ENCODE measurements around the gene PPP4R4. TPM values are rescaled to one million over a fixed set of nuclear protein-coding genes. Genes with fewer than 3 reads are reported as not detected.

Gene PPP4R4, protein sequence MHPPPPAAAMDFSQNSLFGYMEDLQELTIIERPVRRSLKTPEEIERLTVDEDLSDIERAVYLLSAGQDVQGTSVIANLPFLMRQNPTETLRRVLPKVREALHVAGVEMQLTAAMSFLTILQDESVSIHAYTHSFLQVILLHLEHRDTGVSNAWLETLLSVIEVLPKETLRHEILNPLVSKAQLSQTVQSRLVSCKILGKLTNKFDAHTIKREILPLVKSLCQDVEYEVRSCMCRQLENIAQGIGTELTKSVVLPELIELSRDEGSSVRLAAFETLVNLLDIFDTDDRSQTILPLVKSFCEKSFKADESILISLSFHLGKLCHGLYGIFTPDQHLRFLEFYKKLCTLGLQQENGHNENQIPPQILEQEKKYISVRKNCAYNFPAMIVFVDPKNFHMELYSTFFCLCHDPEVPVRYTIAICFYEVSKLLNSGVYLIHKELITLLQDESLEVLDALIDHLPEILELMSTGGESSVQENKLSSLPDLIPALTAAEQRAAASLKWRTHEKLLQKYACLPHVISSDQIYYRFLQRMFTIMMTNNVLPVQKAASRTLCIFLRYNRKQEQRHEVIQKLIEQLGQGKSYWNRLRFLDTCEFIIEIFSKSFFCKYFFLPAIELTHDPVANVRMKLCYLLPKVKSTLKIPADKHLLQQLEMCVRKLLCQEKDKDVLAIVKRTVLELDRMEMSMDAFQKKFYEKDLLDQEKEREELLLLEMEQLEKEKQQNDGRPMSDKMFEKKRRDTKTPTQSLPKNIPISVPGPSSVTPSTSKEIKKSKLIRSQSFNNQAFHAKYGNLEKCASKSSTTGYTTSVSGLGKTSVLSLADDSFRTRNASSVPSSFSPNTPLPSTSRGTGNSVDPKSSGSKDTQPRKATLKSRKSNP
- total RNA-seq = 10.0 TPM

GRCh38 chr14:94173885-94174603 is at the start of gene PPP4R4:
TSS of gene PPP4R4 (plus strand) at chr14:94174322. CDS start at chr14:94174466, 144 bp downstream.

GRCh38 chr14:94129111-94129757 is 44.9 kb upstream of the PPP4R4 start, which contains the start of gene IFI27L2:
TSS of gene IFI27L2 (minus strand) at chr14:94129604. CDS start at chr14:94129564, 40 bp downstream.

DNA sequence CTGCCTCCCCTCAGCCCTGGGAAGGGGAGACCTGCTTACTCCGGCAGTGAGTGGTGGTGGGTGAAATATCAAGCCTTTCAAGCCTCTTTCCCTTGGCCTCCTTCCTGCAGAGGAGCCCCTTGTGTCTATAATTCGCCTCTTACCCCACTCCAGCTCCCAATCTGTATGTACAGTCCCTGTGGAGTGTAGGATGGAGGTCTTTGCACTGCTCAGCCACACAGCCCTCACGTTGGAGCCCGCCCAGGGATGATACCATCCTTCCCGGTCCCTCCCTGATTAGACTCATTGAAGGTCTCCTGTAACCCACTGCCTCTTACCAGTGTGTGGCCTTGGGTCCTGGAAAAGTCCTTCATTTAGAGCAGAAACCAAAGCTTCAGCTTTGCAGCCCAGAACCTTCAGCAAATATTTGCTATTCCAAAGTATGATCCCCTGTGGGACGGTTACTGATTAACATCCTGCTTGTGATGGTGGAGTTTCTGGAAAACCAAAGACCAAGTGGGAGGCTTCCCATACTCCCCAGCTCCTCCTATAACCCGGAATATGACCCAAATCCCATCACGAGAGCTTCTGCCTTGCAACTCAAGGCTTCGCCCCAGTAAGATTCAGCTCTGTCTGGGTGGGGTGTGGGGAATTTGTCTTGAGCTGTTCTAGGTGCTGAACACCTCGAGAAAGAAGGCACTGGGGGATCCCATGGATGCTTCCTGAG is 118.9 kb downstream of the PPP4R4 start, which contains the start of gene SERPINA10:
Gene SERPINA10, minus strand, starts transcription at position 397 of the 706 bp plus-strand sequence. CDS start 2,675 bp downstream, outside the sequence.

DNA sequence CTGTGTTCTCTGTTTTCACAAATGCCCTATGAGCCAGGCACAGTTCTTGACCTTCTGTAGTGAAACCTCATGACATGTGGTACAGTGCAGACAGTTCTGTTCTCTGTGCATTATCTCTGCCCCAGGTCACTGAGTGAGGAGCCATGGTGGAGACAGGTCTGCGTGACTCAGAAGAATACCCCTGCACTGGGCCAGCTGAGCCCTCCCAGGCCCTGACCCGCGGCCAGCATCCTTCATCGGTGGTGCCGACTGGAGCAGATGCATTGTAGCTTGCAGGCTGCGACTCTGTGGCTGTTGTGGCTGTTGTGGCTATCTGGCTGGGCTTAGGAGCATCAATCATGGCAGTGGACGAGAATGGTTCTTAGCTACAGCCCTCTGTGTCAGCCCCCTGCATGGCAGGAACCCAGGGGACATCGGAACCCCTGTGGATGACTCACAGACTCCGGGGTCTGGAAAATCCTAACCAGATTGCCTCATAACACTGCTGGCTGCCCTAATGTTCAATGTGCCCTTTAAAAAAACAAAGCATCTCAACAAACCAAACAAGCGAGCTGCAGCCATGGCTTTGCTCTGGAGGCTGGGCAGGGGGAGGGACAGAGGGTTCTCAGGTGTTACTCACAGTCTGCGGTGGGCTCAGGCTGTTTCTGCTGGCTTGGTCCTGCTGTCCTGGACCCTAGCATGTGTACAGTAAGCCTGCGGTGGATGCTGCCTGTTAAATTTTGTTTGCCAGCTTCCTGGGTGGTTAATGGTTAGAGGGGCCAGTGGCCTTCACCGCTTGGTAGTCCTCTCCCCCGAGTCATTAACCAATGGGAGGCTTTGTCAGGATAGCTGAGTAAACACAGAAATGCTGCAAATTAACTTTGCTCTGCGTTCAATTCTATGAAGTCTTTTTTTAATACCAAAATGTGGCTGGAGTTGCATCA is 148.8 kb downstream of the PPP4R4 start, which contains the start of gene SERPINA6:
Gene SERPINA6, minus strand, starts transcription at position 689 of the 923 bp plus-strand sequence. CDS start 8,688 bp downstream, outside the sequence.

Other genes starting within 250 kb of the PPP4R4 start
- gene FAM181A, start 247.0 kb upstream of the PPP4R4 start, total RNA-seq = not detected
- gene ASB2, start 197.8 kb upstream of the PPP4R4 start, total RNA-seq = 4.1 TPM
- not detected for gene CCDC197, start 177.0 kb upstream of the PPP4R4 start, total RNA-seq
- 3.8 TPM for gene OTUB2, start 148.0 kb upstream of the PPP4R4 start, total RNA-seq
- gene DDX24, start 93.1 kb upstream of the PPP4R4 start, total RNA-seq = 153 TPM
- 11.9 TPM for gene IFI27L1, start 93.0 kb upstream of the PPP4R4 start, total RNA-seq
- gene IFI27, start 63.6 kb upstream of the PPP4R4 start, total RNA-seq = 14.4 TPM
- gene IFI27L2, start 44.7 kb upstream of the PPP4R4 start, total RNA-seq = 46.2 TPM
- not detected for gene SERPINA10, start 118.9 kb downstream of the PPP4R4 start, total RNA-seq
- not detected for gene SERPINA6, start 149.0 kb downstream of the PPP4R4 start, total RNA-seq
- not detected for gene SERPINA2, start 192.4 kb downstream of the PPP4R4 start, total RNA-seq
- 6.8 TPM for gene SERPINA1, start 214.3 kb downstream of the PPP4R4 start, total RNA-seq